Hippocampal formation (tissue), 2 donors: ENCODE data around the gene ADGRV1.

Experiments used
- DNase-seq, 2 donors: peaks; one replicate each; lab custom pipeline; 2025; lab: John Stamatoyannopoulos, UW

ADGRV1 gene

DNA sequence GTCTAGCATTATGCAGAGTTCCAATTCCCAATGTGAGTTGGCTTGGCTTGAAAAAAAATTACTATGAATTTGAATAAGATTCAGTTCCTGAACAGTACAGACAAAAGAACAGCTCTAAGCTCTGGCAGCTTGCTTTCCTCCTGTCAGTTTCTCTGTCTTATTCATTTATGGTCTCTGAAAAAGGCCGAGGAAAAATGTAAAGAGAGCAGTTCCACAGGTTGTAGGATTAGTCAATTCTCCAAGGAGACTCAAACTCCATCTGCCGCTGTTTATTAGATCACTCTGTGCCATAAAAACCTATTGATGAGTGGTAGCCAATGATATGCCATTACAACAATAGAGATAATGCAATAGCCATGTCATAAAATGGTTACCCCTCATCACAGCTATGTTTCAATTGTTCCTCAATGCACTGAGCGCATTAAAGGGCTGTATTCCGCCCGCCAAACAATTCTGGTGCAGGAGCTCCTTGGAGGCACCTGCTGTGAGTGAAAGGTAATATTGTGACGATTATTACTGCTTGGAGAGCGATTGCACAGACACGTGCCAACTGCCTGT is 636.3 kb downstream of the ADGRV1 start:
- DNase-seq: no peak

DNA sequence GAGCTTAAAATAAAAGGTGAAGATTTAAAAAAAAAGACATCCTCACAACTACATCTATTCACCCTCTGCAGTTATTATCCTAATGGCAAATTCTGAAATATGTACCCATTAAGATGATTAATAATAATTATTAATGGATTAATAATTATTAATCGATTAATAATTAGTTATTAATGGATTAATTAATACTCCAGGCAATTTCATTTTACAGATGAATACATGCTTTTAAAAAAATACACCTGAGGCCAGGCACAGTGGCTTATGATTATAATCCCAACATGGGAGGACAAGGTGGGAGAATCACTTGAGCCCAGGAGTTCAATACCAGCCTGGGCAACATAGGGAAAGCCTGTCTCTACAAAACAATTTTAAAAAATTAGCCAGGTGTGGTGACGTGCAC is 642.1 kb downstream of the ADGRV1 start:
- no peak for DNase-seq

DNA sequence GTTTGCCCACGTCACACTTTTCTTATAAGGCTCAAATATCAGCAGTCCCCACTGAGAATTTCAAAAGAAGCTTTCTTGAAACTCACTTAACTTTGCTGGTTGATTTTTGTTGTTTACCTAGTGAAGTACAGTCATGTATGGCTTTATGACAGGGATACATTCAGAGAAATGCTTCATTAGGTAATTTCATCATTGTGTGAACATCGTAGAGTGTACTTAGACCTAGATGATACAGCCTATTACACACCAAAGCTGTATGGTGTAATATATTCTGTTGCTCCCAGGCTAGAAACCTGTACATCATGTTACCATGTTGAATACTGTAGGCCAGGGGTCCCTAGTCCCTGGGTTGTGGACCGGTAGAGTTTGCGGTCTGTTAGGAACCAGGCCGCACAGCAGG is 647.5 kb downstream of the ADGRV1 start:
- no peak for DNase-seq

DNA sequence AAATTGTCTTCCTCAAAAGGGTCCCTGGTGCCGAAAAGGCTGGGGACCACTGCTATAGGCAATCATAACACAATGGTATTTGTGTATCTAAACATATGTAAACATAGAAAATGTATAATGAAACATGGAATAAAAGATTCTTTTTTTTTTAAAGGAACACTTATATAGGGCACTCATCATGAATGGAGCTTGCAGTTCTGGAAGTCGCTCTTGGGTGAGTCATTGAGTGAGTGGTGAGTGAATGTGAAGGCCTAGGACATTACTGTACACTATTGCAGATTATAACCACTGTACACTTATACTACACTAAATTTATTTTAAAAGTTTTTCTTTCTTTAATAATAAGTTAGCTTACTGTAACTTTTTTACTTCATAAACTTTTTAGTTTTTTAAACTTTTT is 648.1 kb downstream of the ADGRV1 start:
- DNase-seq: no peak

DNA sequence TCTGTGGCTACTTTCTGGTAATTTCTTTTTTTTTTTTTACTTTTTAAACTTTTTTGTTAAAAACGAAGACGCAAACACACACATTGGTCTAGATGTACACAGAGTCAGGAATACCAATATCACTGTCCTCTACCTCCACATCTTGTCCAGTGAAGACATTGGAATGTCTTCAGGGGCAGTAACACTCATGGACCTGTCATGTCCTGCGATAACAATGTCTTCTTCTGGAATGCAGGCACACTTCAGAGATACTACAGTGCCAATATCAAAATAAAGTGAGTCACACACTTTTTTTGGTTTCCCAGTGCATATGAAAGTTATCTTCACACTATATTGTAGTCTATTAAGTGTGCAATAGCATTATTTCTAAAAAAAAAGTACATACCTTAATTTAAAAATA is 648.7 kb downstream of the ADGRV1 start:
- no peak for DNase-seq

DNA sequence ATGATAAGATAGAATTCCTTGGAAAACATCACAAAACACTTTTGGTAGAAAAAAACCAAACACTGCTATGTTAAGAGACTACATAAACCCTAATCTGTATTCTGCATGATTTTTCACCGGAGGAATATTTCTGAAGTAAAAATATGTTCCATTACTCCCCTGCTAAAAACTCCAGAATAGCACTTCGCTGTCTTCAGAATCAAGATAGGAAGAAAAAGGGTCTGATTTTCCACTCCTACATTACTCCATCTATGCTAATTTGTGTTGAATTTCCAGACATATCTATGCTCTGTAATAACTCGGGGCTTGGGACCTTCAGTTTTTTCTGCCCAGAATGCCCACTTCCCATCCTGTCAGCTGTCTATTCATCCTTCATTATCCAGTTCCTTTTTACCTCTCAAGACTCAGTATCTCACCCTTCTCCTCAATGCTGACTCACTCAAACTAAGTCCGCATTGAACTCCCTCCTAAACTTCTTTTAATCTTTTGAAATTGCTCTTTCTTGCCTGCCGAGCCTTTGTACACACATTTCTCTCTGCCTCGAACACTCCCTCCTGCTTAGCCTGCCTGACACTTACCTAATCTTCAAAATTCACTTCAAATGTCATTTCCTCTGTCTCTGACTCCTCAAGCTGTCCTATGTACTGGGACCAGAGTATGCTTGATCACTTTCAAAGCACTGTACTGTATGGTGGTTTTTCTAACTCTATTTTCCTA is 653.6 kb downstream of the ADGRV1 start:
- no peak for DNase-seq

DNA sequence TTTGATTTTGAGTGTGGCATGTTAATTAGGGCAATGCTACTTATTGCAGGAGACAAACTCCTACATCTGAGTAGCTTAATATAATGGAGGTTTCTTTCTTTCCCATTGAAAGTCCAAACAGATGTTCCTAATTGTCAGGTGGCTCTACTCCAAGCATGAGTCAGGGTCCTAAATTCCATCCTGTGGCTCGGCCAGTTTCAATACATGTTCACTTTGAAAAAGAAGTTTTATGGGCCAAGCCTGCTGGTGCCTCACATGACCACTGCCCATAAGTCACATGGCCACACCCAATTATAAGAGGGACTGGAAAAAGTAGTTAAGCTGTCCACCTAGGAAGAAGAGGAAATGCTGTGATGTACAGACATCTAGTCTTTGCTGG is 654.1 kb downstream of the ADGRV1 start:
- DNase-seq: no peak
